Activated CD8-positive, alpha-beta T cell treated with anti-CD3 and anti-CD28 coated beads for 36 hours (primary cell): ENCODE measurements around the gene REXO1. TPM values are rescaled to one million over a fixed set of nuclear protein-coding genes. Genes with fewer than 3 reads are reported as not detected.

Experiments used
- ATAC-seq: fragments of 200-7000 bp; cut with Tn5 transposase; one replicate; pipeline ENCODE4 v1.10.0; 2021; ENCODE audit warnings: mild to moderate bottlenecking, moderate library complexity
- CTCF ChIA-PET: fragments of 350-600 bp; sonication (Branson Sonifier 250); formaldehyde crosslinking; loops from one replicate; lab custom pipeline; 2021; ENCODE audit warnings: antibody characterized with exemption; lab: Charles Lee
- POLR2A ChIA-PET: fragments of 350-600 bp; sonication (Branson Sonifier 250); formaldehyde crosslinking; loops from one replicate; lab custom pipeline; 2021; ENCODE audit warnings: antibody characterized with exemption; lab: Charles Lee
- DNase-seq: peaks from one replicate; pipeline ENCODE4 v3.0.0-alpha.2; 2020
- H3K27ac Mint-ChIP-seq: one replicate; pipeline ENCODE4 v1.8.0; 2021; ENCODE audit warnings: mild to moderate bottlenecking, mixed read lengths
- H3K27me3 Mint-ChIP-seq: one replicate; pipeline ENCODE4 v1.8.0; 2021; ENCODE audit warnings: mixed read lengths
- H3K36me3 Mint-ChIP-seq: one replicate; pipeline ENCODE4 v1.8.0; 2021; ENCODE audit warnings: low read depth, mixed read lengths
- H3K4me1 Mint-ChIP-seq: one replicate; pipeline ENCODE4 v1.8.0; 2021; ENCODE audit warnings: low read depth, mixed read lengths
- H3K4me3 Mint-ChIP-seq: one replicate; pipeline ENCODE4 v1.8.0; 2021; ENCODE audit warnings: mild to moderate bottlenecking, moderate library complexity, mixed read lengths
- H3K9me3 Mint-ChIP-seq: one replicate; pipeline ENCODE4 v1.8.0; 2021; ENCODE audit warnings: mixed read lengths
- intact Hi-C: fragments of 100-400 bp; cut with micrococcal nuclease; formaldehyde crosslinking; loops from one replicate; pipeline ENCODE4 v1.10.0; 2022
- total RNA-seq, 2 experiments: library from RNA; stranded (reverse); gene quantifications; one replicate each; pipeline ENCODE4 v1.2.3, GENCODE V29; 2021
- TF ChIP-seq, protein P1 (sequence below): fragments of 200-600 bp; IDR thresholded peaks from one replicate; pipeline ENCODE4 v1.8.0; 2022; ENCODE audit warnings: antibody characterized with exemption, mild to moderate bottlenecking

The REXO1 gene
- total RNA-seq, 2 experiments from 2014 or later, result 43.4 to 46.8 TPM

DNA sequence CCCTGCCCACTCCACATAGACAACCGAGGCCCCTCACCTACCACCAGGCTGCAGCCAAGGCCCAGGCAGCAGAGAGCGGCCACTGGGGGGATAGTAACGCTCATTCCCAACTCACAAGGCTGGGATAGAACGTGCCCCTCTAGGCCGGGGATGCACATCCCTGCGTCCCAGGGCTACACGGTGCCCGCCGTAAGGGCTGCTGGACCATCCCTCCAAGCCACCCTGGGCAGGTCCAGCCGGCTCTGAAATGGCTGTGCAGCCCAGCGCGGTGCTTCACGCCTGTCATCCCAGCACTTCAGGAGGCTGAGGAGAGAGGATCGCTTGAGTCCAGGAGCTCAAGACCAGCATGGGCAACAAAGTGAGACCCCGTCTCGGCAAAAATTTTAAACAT lies 3.2 kb downstream of the REXO1 start:
- no peak for DNase-seq
- CTCF ChIA-PET, result interaction anchor here (1.7 to 2.7 kb wide), 2 partner anchors 7 to 19 kb away, joined by 6 to 24 read pairs; no protein-coding TSS in a partner anchor
- intact Hi-C loops, result no loop called here

DNA sequence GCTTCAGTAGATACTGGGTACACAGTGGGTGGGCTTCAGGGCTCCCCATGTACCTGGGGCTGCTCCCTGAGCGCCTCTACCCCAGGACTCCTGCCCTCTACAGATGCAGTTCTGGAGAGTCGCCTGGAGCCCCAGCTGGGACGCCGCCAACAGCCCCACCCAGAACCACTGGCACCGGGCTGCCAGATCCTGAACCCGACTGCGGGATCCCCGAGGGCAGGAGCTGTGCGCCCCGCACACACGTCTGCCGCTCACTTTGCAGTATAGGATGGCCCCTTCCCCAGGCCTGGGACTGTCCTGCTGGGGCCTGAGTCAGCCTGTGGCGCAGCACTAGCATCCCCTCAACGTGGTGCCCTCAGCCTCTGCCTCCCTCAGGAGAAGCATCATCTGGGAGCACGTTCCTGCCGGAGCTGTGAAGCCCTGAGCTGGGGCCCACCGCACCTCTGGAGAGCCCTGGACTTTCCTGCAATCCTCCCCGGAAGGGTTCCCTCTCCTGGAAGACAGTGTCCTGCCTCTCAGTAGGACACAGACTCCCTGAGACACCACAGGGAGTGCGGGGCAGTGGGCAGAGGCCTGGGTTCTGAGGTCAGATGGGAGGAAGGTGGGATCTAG lies 3.7 kb downstream of the REXO1 start:
- H3K4me3 Mint-ChIP-seq, result no peak overlapping the region
- H3K36me3 Mint-ChIP-seq, result peaks cover 8% of the 10 kb centered on the region
- DNase-seq (no peak), ATAC-seq (no peak)
- TF ChIP-seq, protein P1, sequence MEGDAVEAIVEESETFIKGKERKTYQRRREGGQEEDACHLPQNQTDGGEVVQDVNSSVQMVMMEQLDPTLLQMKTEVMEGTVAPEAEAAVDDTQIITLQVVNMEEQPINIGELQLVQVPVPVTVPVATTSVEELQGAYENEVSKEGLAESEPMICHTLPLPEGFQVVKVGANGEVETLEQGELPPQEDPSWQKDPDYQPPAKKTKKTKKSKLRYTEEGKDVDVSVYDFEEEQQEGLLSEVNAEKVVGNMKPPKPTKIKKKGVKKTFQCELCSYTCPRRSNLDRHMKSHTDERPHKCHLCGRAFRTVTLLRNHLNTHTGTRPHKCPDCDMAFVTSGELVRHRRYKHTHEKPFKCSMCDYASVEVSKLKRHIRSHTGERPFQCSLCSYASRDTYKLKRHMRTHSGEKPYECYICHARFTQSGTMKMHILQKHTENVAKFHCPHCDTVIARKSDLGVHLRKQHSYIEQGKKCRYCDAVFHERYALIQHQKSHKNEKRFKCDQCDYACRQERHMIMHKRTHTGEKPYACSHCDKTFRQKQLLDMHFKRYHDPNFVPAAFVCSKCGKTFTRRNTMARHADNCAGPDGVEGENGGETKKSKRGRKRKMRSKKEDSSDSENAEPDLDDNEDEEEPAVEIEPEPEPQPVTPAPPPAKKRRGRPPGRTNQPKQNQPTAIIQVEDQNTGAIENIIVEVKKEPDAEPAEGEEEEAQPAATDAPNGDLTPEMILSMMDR, result no peak
- intact Hi-C loops, result no loop called here
- ChIA-PET CTCF (interaction anchor here (1.7 kb wide), 1 partner anchor 19 kb away, joined by 6 read pairs; no protein-coding TSS in a partner anchor), POLR2A (interaction anchor here (1.5 kb wide), 1 partner anchor 23 kb away, joined by 3 read pairs; no protein-coding TSS in a partner anchor)
- H3K4me1 Mint-ChIP-seq, result peaks cover 55% of the 10 kb centered on the region
- H3K27me3 Mint-ChIP-seq, result no peaks in the 10 kb centered on the region
- no peaks in the 10 kb centered on the region for H3K9me3 Mint-ChIP-seq
- H3K27ac Mint-ChIP-seq, result no peak overlapping the region

More for the DNA sequence above, 3.2 kb downstream of the REXO1 start:
- Mint-ChIP-seq H3K4me1 (peaks cover 58% of the 10 kb centered on the region), H3K9me3 (no peaks in the 10 kb centered on the region), H3K4me3 (no peak overlapping the region), H3K27me3 (no peaks in the 10 kb centered on the region), H3K27ac (no peak overlapping the region), H3K36me3 (peaks cover 6% of the 10 kb centered on the region)
- POLR2A ChIA-PET, result interaction anchor here (1.5 kb wide), 1 partner anchor 23 kb away, joined by 3 read pairs; no protein-coding TSS in a partner anchor
- no peak for ATAC-seq
- TF ChIP-seq, protein P1, result no peak

DNA sequence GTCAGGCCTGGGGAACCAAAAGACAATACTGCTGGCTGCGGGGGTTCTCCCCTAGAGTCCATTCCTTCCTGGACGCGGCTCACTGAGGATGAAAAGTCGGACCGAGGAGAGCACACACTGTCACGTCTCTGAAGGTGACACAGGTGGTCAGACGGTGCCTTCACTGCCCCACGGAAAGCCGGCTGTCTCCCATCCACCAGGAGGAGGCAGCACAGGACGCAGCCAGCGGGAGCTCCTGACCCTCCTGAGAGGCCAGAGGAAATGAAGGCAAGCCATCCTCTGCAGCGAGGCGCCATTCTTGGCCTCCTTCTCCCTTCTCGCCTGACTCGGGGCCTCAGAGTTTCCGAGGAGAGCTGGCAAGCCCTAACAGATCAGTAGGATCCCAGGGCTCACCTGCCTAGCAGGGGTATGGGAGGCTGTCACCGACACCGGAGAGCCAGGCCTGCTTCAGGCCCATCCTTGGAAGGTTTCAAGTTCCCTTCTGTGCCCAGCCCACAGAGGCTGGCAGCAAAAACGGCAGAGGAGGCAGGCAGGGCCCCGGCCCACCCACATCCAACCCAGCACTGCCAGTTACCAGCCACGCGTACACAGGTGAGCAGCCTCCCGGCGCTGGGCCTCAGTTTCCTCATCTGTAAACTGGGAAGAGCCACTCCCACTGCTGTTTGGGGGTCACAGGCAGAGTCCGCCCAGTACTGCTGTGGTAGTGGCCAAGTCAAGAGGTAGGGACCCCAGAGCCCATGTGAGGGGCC lies 4.5 kb downstream of the REXO1 start:
- H3K27me3 Mint-ChIP-seq, result no peaks in the 10 kb centered on the region
- peaks cover 50% of the 10 kb centered on the region for H3K4me1 Mint-ChIP-seq
- no peak overlapping the region for H3K27ac Mint-ChIP-seq
- peaks cover 9% of the 10 kb centered on the region for H3K36me3 Mint-ChIP-seq
- H3K9me3 Mint-ChIP-seq, result no peaks in the 10 kb centered on the region
- no peak for ATAC-seq
- H3K4me3 Mint-ChIP-seq, result no peak overlapping the region
- no peak for DNase-seq
- ChIA-PET POLR2A (no interaction called here), CTCF (no interaction called here)
- TF ChIP-seq, protein P1, result no peak
- intact Hi-C loops, result no loop called here

DNA sequence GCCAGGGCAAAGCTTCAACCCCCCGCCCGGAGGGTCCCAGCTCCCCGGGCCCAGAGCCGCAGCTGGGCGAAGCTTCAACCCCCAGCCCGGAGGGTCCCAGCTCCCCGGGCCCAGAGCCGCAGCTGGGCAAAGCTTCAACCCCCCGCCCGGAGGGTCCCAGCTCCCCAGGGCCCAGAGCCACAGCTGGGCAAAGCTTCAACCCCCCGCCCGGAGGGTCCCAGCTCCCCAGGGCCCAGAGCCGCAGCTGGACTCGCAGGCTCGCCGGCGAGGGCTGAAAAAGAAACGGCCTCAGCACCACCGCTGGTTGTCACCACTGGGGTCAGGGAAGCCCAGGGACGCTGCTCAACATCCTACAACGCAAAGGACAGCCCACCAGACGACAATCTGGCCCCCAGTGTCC lies 5.2 kb downstream of the REXO1 start:
- H3K4me1 Mint-ChIP-seq, result peaks cover 49% of the 10 kb centered on the region
- TF ChIP-seq, protein P1, result no peak
- no peaks in the 10 kb centered on the region for H3K27me3 Mint-ChIP-seq
- no peak for ATAC-seq
- ChIA-PET POLR2A (interaction anchor here (0.9 kb wide), 1 partner anchor 16 kb away, joined by 3 read pairs; no protein-coding TSS in a partner anchor), CTCF (no interaction called here)
- no peaks in the 10 kb centered on the region for H3K9me3 Mint-ChIP-seq
- no peak overlapping the region for H3K4me3 Mint-ChIP-seq
- intact Hi-C loops, result no loop called here
- peaks cover 9% of the 10 kb centered on the region for H3K36me3 Mint-ChIP-seq
- H3K27ac Mint-ChIP-seq, result no peak overlapping the region
- no peak for DNase-seq
